Stomach (tissue), 9 donors: ENCODE measurements around the gene CTNNA1. TPM values are rescaled to one million over a fixed set of nuclear protein-coding genes. Genes with fewer than 3 reads are reported as not detected.
A peak's percentile ranks its signal among the peaks of the same experiment; 100 is the strongest.
"Not testable (repeated sequence)": the region's sequence is repeated elsewhere in the genome, so short reads cannot be mapped to it uniquely, and the experiment has no call there.

Source experiments
- DNase-seq, 2 donors: peaks; one replicate each; pipeline versions ENCODE4 v3.0.0 to v3.0.0-alpha.2; 2013 to 2019
- H3K27ac ChIP-seq, 5 donors: fragments of 200-600 bp in 4 of 5; sonication (generic) in 4 of 5; one replicate each; pipeline ENCODE4 v1.5.1; 2013 to 2019; ENCODE audit warnings: mild to moderate bottlenecking in 1 of 5, moderate library complexity in 1 of 5
- H3K27me3 ChIP-seq, 3 donors: fragments of 200-600 bp; sonication (generic); one replicate each; pipeline ENCODE4 v1.5.1; 2017 to 2019; ENCODE audit warnings: mixed run types in 1 of 3
- H3K36me3 ChIP-seq, 4 donors: fragments of 200-600 bp; sonication (generic); 1 replicate in 3 of 4; 2 replicates in 1 of 4; pipeline ENCODE4 v1.5.1; 2016 to 2019
- H3K4me1 ChIP-seq, 4 donors: fragments of 200-600 bp; sonication (generic); one replicate each; pipeline ENCODE4 v1.5.1; 2016 to 2019
- H3K4me3 ChIP-seq, 4 donors: fragments of 200-600 bp; sonication (generic) in 3 of 4; one replicate each; pipeline ENCODE4 v1.5.1; 2016 to 2019; ENCODE audit warnings: mild to moderate bottlenecking in 1 of 4
- H3K9me3 ChIP-seq, 4 donors: fragments of 200-600 bp; sonication (generic); one replicate each; pipeline ENCODE4 v1.5.1; 2016 to 2019
- EP300 ChIP-seq: sonication (generic); formaldehyde crosslinking; IDR thresholded peaks from one replicate; pipeline ENCODE4 v1.6.1; 2017; ENCODE audit warnings: antibody characterized with exemption
- POLR2A ChIP-seq, 4 donors: fragments of 450-650 bp; IDR thresholded peaks; one replicate each; pipeline ENCODE4 v1.6.1; 2016; ENCODE audit warnings: antibody characterized with exemption in 4 of 4, control low read depth in 2 of 4, mild to moderate bottlenecking in 1 of 4, moderate library complexity in 1 of 4
- POLR2AphosphoS5 ChIP-seq, 3 donors: sonication (generic); formaldehyde crosslinking; IDR thresholded peaks; one replicate each; pipeline ENCODE4 v1.6.1; 2016; ENCODE audit warnings: antibody characterized with exemption in 3 of 3
- WGBS, 5 donors: extraction: QIAGEN DNeasy Blood & Tissue Kit in 3 of 5; methylation state at CpG; one replicate each; pipeline versions ENCODE4 v1.1.5 to v1.1.7; 2013 to 2018; 5-methylcytosine and 5-hydroxymethylcytosine counted together
- intact Hi-C: fragments of 100-400 bp; cut with DNase I; formaldehyde crosslinking; loops from one replicate; pipeline ENCODE4 v1.15.1; 2023; ENCODE audit warnings: low total_unique reads
- polyA plus RNA-seq, 3 donors: library from polyadenylated mRNA; stranded (reverse); fragments of 200-250 nt; gene quantifications; one replicate each; pipeline ENCODE4 v1.2.3, GENCODE V29; 2013
- total RNA-seq, 5 donors: library from RNA; depleted of rRNA; stranded (reverse); fragments of >200 nt; gene quantifications; one replicate each; pipeline versions ENCODE4 v1.1.0 to v1.2.3, GENCODE V29; 2014 to 2016
- TF ChIP-seq, protein P1 (sequence below), 7 experiments: fragments of 450-650 bp in 4 of 7; fragments of 200-600 bp in 3 of 7; sonication (generic) in 3 of 7; IDR thresholded peaks; one replicate each; pipeline ENCODE4 v1.5.1; 2016 to 2019; ENCODE audit warnings: antibody characterized with exemption in 7 of 7, control low read depth in 2 of 7, mild to moderate bottlenecking in 1 of 7
- donor health status: healthy with polysubstance abuse.
- donor health status: Bipolar disorder and iron deficiency.
- donor health status: healthy.

Gene CTNNA1
- total and polyA plus RNA-seq, 8 donors, result 88.7 to 531 (median 214) TPM

DNA sequence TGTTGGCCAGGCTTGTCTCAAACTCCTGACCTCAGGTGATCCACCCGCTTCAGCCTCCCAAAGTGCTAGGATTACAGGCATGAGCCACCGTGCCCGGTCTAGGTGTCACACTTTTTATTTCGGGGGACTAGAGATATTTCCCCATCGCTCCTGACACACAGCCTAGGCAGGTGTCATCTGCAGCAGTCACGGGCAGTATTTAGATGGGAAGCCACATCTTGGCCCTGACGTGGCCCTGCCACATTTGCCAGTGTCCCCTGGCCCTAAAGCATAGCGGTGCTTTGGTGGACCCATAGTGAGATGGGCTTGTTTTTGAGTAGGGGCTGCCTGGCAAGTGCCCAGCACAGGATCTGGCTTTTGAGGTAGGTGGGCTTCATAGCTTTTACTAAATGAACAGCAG, 167.0 kb downstream of the CTNNA1 start:
- no peak for DNase-seq
- WGBS, 5 donors, result 88 to 98% (median 93%) methylated on average over 6 to 8 of the region's 8 CpGs

DNA sequence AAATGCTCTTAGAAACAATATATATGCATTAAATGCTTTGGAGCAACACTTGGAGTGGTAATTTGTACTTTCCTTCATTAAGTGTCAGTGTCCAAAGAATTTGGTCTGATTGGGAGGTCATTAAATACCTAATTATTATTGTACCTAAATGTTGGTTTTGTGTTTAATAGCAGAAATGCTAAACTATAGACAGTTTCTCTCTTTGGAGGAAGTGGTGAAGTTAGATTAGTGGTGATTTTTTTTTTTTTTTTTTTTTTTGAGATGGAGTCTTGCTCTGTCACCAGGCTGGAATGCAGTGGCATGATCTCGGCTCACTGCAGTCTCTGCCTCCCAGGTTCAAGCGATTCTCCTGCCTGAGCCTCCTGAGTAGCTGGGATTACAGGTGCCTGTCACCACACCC, 168.1 kb downstream of the CTNNA1 start:
- DNase-seq, intact Hi-C loops, H3K9me3 ChIP-seq, H3K4me1 ChIP-seq, H3K4me3 ChIP-seq, H3K27me3 ChIP-seq, H3K27ac ChIP-seq: not testable (repeated sequence)
- WGBS, 5 donors, result 77 to 85% (median 83%) methylated on average over 2 of the region's 2 CpGs
- H3K36me3 ChIP-seq, result peaks cover 20 to 69% (median 58%) of the 10 kb centered on the region in 4 donors

More for the DNA sequence above, 167.0 kb downstream of the CTNNA1 start:
- H3K9me3 ChIP-seq, result no peaks in the 10 kb centered on the region
- no peak overlapping the region for H3K27ac ChIP-seq
- intact Hi-C loops, result no loop called here
- peaks cover 0 to 7% (median 4%) of the 10 kb centered on the region in 4 donors for H3K4me1 ChIP-seq
- no peak overlapping the region for H3K4me3 ChIP-seq
- H3K27me3 ChIP-seq, result no peaks in the 10 kb centered on the region
- H3K36me3 ChIP-seq, result peaks cover 10 to 59% (median 55%) of the 10 kb centered on the region in 4 donors
- TF ChIP-seq POLR2A (IDR thresholded peaks at IDR 0.05), result no peak
- no peak for TF ChIP-seq EP300
- TF ChIP-seq POLR2AphosphoS5 (IDR thresholded peaks at IDR 0.05), result no peak
- TF ChIP-seq, protein P1, sequence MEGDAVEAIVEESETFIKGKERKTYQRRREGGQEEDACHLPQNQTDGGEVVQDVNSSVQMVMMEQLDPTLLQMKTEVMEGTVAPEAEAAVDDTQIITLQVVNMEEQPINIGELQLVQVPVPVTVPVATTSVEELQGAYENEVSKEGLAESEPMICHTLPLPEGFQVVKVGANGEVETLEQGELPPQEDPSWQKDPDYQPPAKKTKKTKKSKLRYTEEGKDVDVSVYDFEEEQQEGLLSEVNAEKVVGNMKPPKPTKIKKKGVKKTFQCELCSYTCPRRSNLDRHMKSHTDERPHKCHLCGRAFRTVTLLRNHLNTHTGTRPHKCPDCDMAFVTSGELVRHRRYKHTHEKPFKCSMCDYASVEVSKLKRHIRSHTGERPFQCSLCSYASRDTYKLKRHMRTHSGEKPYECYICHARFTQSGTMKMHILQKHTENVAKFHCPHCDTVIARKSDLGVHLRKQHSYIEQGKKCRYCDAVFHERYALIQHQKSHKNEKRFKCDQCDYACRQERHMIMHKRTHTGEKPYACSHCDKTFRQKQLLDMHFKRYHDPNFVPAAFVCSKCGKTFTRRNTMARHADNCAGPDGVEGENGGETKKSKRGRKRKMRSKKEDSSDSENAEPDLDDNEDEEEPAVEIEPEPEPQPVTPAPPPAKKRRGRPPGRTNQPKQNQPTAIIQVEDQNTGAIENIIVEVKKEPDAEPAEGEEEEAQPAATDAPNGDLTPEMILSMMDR (IDR thresholded peaks at IDR 0.05), result no peak

DNA sequence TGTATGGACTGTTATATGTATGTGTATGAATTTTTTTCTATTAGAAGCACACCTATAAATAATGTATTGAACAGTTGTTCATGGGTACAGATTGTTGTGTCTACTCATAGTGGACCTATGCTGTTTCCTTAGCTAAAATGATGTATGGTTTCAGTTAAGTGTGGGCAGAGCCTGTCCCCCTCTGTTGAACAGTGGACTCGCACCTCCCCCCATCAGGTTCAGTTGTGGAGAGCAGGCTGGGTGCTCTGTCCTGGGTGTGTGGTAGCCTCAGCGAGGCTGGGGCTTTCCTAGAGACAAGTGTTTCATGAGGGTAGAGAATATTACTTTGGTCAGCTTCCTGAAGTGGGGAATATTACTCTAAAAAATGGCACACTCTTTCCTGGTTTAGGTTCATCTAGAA, 169.3 kb downstream of the CTNNA1 start:
- H3K36me3 ChIP-seq, result peaks cover 24 to 80% (median 66%) of the 10 kb centered on the region in 4 donors
- no peak for DNase-seq
- no peak overlapping the region for H3K27ac ChIP-seq
- no peaks in the 10 kb centered on the region for H3K9me3 ChIP-seq
- intact Hi-C loops, result no loop called here
- TF ChIP-seq POLR2AphosphoS5 (IDR thresholded peaks at IDR 0.05) (no peak), POLR2A (IDR thresholded peaks at IDR 0.05) (no peak), EP300 (no peak)
- TF ChIP-seq, protein P1 (IDR thresholded peaks at IDR 0.05), result no peak
- peaks cover 4 to 21% (median 11%) of the 10 kb centered on the region in 4 donors for H3K4me1 ChIP-seq
- no peak overlapping the region for H3K4me3 ChIP-seq
- WGBS, 5 donors, result 91 to 100% (median 94%) methylated on average over 2 of the region's 2 CpGs
- H3K27me3 ChIP-seq, result no peaks in the 10 kb centered on the region

DNA sequence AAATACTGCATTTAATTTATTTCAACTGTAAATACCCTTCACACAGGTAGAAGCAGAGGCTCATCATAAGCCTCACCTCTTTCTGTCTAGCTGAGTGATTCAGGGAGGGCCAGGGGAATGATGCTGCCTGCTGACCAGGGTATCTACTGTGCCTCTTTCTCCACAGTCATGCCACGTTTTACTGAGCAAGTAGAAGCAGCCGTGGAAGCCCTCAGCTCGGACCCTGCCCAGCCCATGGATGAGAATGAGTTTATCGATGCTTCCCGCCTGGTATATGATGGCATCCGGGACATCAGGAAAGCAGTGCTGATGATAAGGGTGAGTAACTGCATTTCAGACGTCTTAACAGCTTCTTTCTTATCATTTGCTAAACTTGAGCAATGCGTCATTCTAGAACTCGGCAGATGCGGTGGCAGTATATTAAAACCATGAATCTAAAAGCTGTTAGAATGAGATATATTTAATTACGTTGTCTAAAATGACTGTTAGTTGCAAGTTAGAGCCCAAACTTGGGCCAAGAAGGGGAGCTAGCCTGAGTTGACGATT, 171.9 kb downstream of the CTNNA1 start:
- Histone ChIP-seq H3K27me3 (no peaks in the 10 kb centered on the region), H3K4me1 (peaks cover 12 to 33% (median 19%) of the 10 kb centered on the region in 4 donors), H3K4me3 (no peak overlapping the region), H3K27ac (no peak overlapping the region), H3K9me3 (no peaks in the 10 kb centered on the region), H3K36me3 (peaks cover 31 to 83% (median 66%) of the 10 kb centered on the region in 4 donors)
- intact Hi-C loops, result no loop called here
- DNase-seq, result no peak
- WGBS, 5 donors, result 90 to 92% (median 92%) methylated on average over 12 of the region's 12 CpGs
- TF ChIP-seq EP300 (no peak), POLR2A (IDR thresholded peaks at IDR 0.05) (no peak), POLR2AphosphoS5 (IDR thresholded peaks at IDR 0.05) (no peak)
- TF ChIP-seq, protein P1 (IDR thresholded peaks at IDR 0.05), result no peak

DNA sequence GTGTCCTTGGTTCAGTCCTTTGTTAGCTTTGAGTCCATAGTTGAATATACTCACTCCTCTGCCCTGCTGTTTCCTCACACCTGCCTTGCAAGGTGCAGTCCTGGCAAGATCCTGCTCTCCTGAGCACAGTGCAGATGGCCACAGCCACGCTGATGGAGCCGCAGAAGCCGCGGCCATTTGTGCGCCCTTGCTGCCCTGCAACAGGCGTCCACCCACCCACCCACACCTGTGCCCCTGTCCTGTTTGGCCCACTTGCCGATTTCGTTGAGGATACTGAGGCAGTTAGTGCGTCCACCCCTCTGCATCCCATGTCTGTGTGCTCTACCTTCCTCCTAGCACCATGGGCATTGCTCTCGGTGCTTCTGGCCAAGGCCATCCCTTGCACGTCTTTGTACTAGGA, 173.0 kb downstream of the CTNNA1 start:
- intact Hi-C loops, result no loop called here
- Histone ChIP-seq H3K4me3 (no peak overlapping the region), H3K27me3 (no peaks in the 10 kb centered on the region), H3K4me1 (peaks cover 12 to 33% (median 19%) of the 10 kb centered on the region in 4 donors), H3K27ac (peak overlapping the region in 1 of 5 donors; percentile 9), H3K36me3 (peaks cover 42 to 85% (median 69%) of the 10 kb centered on the region in 4 donors), H3K9me3 (no peaks in the 10 kb centered on the region)
- WGBS, 5 donors, result 92 to 99% (median 95%) methylated on average over 11 of the region's 11 CpGs
- DNase-seq, result no peak
- TF ChIP-seq, protein P1 (IDR thresholded peaks at IDR 0.05), result no peak
- TF ChIP-seq EP300 (no peak), POLR2AphosphoS5 (IDR thresholded peaks at IDR 0.05) (no peak), POLR2A (IDR thresholded peaks at IDR 0.05) (no peak)
